Tibial nerve (tissue), 4 donors: ENCODE measurements around the gene GARIN5A.

Source experiments
- EP300 ChIP-seq, 2 donors: sonication (generic); formaldehyde crosslinking; IDR thresholded peaks; one replicate each; pipeline ENCODE4 v1.6.1; 2017; ENCODE audit warnings: antibody characterized with exemption in 2 of 2, mild to moderate bottlenecking in 1 of 2
- POLR2A ChIP-seq, 2 donors: fragments of 450-650 bp; IDR thresholded peaks; one replicate each; pipeline ENCODE4 v1.6.1; 2017; ENCODE audit warnings: antibody characterized with exemption in 2 of 2, mild to moderate bottlenecking in 2 of 2, moderate library complexity in 2 of 2
- TF ChIP-seq, protein P1 (sequence below), 5 experiments: fragments of 200-600 bp in 3 of 5; fragments of 450-650 bp in 2 of 5; sonication (generic) in 3 of 5; IDR thresholded peaks; one replicate each; pipeline ENCODE4 v1.5.1; 2016 to 2019; ENCODE audit warnings: antibody characterized with exemption in 5 of 5, mild to moderate bottlenecking in 3 of 5, moderate library complexity in 2 of 5

DNA sequence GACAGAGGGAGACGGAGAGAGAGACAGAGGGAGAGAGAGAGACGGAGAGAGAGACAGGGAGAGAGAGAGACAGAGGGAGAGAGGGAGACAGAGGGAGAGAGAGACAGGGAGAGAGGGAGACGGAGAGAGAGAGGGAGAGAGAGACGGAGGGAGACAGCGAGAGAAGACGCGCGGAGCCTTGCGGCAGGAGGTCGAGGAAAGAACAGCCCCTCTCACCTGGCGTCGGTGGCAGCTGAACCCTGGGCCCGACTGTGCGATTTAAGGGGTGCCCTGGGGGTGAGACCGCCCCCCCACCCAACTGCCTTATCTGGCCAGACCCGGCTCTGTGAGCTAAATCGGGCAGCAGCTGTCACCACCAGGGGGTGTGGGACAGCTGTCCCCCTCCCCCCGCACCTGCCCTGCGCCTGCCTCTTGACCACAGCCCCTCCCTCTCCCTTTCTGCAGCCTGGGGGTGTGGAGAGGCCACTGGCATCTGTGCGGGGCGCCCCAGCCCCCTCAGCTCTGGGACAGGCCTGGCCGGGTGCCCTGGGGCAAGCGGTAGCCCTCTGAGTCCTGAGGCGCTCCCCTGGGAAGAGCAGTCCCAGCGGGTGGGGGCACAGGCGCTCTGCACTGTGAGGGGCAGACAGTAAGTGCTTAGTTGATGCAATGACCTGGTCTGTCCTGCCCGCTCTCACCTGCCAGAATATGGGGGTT, 23.6 kb upstream of the GARIN5A start:
- TF ChIP-seq, protein P1, sequence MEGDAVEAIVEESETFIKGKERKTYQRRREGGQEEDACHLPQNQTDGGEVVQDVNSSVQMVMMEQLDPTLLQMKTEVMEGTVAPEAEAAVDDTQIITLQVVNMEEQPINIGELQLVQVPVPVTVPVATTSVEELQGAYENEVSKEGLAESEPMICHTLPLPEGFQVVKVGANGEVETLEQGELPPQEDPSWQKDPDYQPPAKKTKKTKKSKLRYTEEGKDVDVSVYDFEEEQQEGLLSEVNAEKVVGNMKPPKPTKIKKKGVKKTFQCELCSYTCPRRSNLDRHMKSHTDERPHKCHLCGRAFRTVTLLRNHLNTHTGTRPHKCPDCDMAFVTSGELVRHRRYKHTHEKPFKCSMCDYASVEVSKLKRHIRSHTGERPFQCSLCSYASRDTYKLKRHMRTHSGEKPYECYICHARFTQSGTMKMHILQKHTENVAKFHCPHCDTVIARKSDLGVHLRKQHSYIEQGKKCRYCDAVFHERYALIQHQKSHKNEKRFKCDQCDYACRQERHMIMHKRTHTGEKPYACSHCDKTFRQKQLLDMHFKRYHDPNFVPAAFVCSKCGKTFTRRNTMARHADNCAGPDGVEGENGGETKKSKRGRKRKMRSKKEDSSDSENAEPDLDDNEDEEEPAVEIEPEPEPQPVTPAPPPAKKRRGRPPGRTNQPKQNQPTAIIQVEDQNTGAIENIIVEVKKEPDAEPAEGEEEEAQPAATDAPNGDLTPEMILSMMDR (IDR thresholded peaks at IDR 0.05), result peak in 1 of 5 experiments; percentile 10
- TF ChIP-seq POLR2A (IDR thresholded peaks at IDR 0.05), result no peak
- TF ChIP-seq EP300 (IDR thresholded peaks at IDR 0.05), result no peak
